MCF 10A (cell line): ENCODE measurements around the gene RELT. TPM values are rescaled to one million over a fixed set of nuclear protein-coding genes. Genes with fewer than 3 reads are reported as not detected.

ENCODE experiments used
- BruUV-seq: library from RNA; stranded (reverse); fragments of 400-500 nt; replicated peaks from 2 replicates; lab custom pipeline; 2021; lab: Mats Ljungman, UMichigan
- CTCF ChIA-PET: fragments of 300-600 bp; sonication (Branson Sonifier 250); formaldehyde crosslinking; extraction: SDS; loops from one replicate; lab custom pipeline; 2021; ENCODE audit warnings: antibody characterized with exemption, inconsistent platforms; lab: Yijun Ruan, JAX
- POLR2A ChIA-PET: fragments of 300-600, 350-650 bp; sonication (Branson Sonifier 250); formaldehyde crosslinking; extraction: SDS; loops from one replicate; lab custom pipeline; 2020; ENCODE audit warnings: antibody characterized with exemption, inconsistent platforms; lab: Yijun Ruan, JAX
- DNase-seq: peaks from one replicate; pipeline ENCODE4 v3.0.0-alpha.2; 2018; ENCODE audit not compliant: unreplicated experiment
- H3K27ac Mint-ChIP-seq: one replicate; pipeline ENCODE4 v1.8.0; 2022; ENCODE audit warnings: mild to moderate bottlenecking, low read depth, mixed read lengths; ENCODE audit not compliant: unreplicated experiment
- H3K27me3 Mint-ChIP-seq: one replicate; pipeline ENCODE4 v1.8.0; 2022; ENCODE audit warnings: mixed read lengths; ENCODE audit not compliant: insufficient read depth, unreplicated experiment
- H3K36me3 Mint-ChIP-seq: one replicate; pipeline ENCODE4 v1.8.0; 2022; ENCODE audit warnings: mild to moderate bottlenecking, moderate library complexity, mixed read lengths; ENCODE audit not compliant: insufficient read depth, unreplicated experiment
- H3K4me1 Mint-ChIP-seq: one replicate; pipeline ENCODE4 v1.8.0; 2022; ENCODE audit warnings: mixed read lengths; ENCODE audit not compliant: insufficient read depth, unreplicated experiment
- H3K4me3 Mint-ChIP-seq: one replicate; pipeline ENCODE4 v1.8.0; 2022; ENCODE audit warnings: mild to moderate bottlenecking, moderate library complexity, mixed read lengths; ENCODE audit not compliant: unreplicated experiment
- H3K9me3 Mint-ChIP-seq: one replicate; pipeline ENCODE4 v1.8.0; 2022; ENCODE audit warnings: mixed read lengths; ENCODE audit not compliant: unreplicated experiment
- CTCF ChIP-seq: fragments of 200-600 bp; IDR thresholded peaks from one replicate; pipeline ENCODE4 v1.8.0; 2022; ENCODE audit warnings: antibody characterized with exemption, mild to moderate bottlenecking; ENCODE audit not compliant: unreplicated experiment
- intact Hi-C: fragments of 100-400 bp; cut with micrococcal nuclease; formaldehyde crosslinking; loops from 2 replicates; pipeline ENCODE4 v1.14.1; 2022
- total RNA-seq: library from RNA; stranded (reverse); gene quantifications from 2 replicates; pipeline ENCODE4 v1.2.3, GENCODE V29; 2022

Gene RELT
- total RNA-seq, 1 experiment from 2014 or later = 8.4 TPM

- BruUV-seq = no TSS peak
- intact Hi-C loops = no loop called here
- CTCF ChIA-PET = interaction anchor here (0.6 to 1.8 kb wide), 4 partner anchors 33 to 267 kb away, joined by 3 to 7 read pairs (median 3); no protein-coding TSS in a partner anchor
- Mint-ChIP-seq H3K9me3 (no peaks in the 10 kb centered on the region), H3K4me3 (no peak overlapping the region), H3K4me1 (no peaks in the 10 kb centered on the region), H3K27ac (no peak overlapping the region), H3K27me3 (no peaks in the 10 kb centered on the region), H3K36me3 (no peaks in the 10 kb centered on the region)
- TF ChIP-seq CTCF = no peak
- POLR2A ChIA-PET = interaction anchor here (0.8 to 1.2 kb wide), 3 partner anchors 15 to 95 kb away, joined by 3 to 6 read pairs (median 4); no protein-coding TSS in a partner anchor
- no peak for DNase-seq
Measured at GRCh38 chr11:73445980-73446379, 69.8 kb downstream of the RELT start.

GRCh38 chr11:73446766-73447165 lies 70.6 kb downstream of the RELT start:
- Mint-ChIP-seq H3K27me3 (no peaks in the 10 kb centered on the region), H3K27ac (no peak overlapping the region), H3K9me3 (no peaks in the 10 kb centered on the region), H3K4me1 (no peaks in the 10 kb centered on the region), H3K4me3 (no peak overlapping the region), H3K36me3 (no peaks in the 10 kb centered on the region)
- CTCF ChIA-PET = interaction anchor here (0.6 to 1.3 kb wide), 3 partner anchors 32 to 267 kb away, joined by 3 read pairs; no protein-coding TSS in a partner anchor
- no peak for DNase-seq
- no TSS peak for BruUV-seq
- POLR2A ChIA-PET = interaction anchor here (0.7 to 1.2 kb wide), 3 partner anchors 14 to 49 kb away, joined by 3 to 4 read pairs (median 4); no protein-coding TSS in a partner anchor
- intact Hi-C loops = no loop called here
- no peak for TF ChIP-seq CTCF

Other genes with a start within 250 kb of the RELT start
- gene FCHSD2, start 234.1 kb upstream of the RELT start, total RNA-seq = 12.8 and 14.0 TPM in 2 replicates
- 0.56 and 1.0 TPM in 2 replicates for gene P2RY2, start 158.1 kb upstream of the RELT start, total RNA-seq
- gene P2RY6, start 104.1 kb upstream of the RELT start, total RNA-seq = not detected in 2 replicates
- gene ARHGEF17, start 68.1 kb upstream of the RELT start, total RNA-seq = 27.6 and 29.3 TPM in 2 replicates
- gene FAM168A, start 221.7 kb downstream of the RELT start, total RNA-seq = 13.8 and 14.8 TPM in 2 replicates